Activated naive CD4-positive, alpha-beta T cell treated with anti-CD3 and anti-CD28 coated beads, Interleukin-2, amount 50 U/mL, for 24 hours (primary cell): ENCODE measurements around the gene AGER.
A peak's percentile ranks its signal among the peaks of the same experiment; 100 is the strongest.

ENCODE experiments used
- H3K27ac Mint-ChIP-seq: one replicate; pipeline ENCODE4 v1.8.0; 2021; ENCODE audit warnings: mild to moderate bottlenecking, mixed read lengths
- H3K27me3 Mint-ChIP-seq: one replicate; pipeline ENCODE4 v1.8.0; 2021; ENCODE audit warnings: mixed read lengths
- H3K36me3 Mint-ChIP-seq: one replicate; pipeline ENCODE4 v1.8.0; 2021; ENCODE audit warnings: mixed read lengths
- H3K4me1 Mint-ChIP-seq: one replicate; pipeline ENCODE4 v1.8.0; 2021; ENCODE audit warnings: mixed read lengths
- H3K4me3 Mint-ChIP-seq: one replicate; pipeline ENCODE4 v1.8.0; 2021; ENCODE audit warnings: mild to moderate bottlenecking, mixed read lengths
- H3K9me3 Mint-ChIP-seq: one replicate; pipeline ENCODE4 v1.8.0; 2021; ENCODE audit warnings: mixed read lengths

Gene AGER

GRCh38 chr6:32181915-32182529 is 2.0 kb downstream of the AGER start:
- Mint-ChIP-seq H3K4me1 (peaks cover 73% of the 10 kb centered on the region), H3K27me3 (no peaks in the 10 kb centered on the region), H3K27ac (peak overlapping the region; percentile 20), H3K4me3 (no peak overlapping the region), H3K36me3 (peaks cover 10% of the 10 kb centered on the region), H3K9me3 (no peaks in the 10 kb centered on the region)

- no peaks in the 10 kb centered on the region for H3K27me3 Mint-ChIP-seq
- peaks cover 73% of the 10 kb centered on the region for H3K4me1 Mint-ChIP-seq
- peak overlapping the region; percentile 48 for H3K27ac Mint-ChIP-seq
- no peaks in the 10 kb centered on the region for H3K9me3 Mint-ChIP-seq
- H3K36me3 Mint-ChIP-seq: peaks cover 7% of the 10 kb centered on the region
- H3K4me3 Mint-ChIP-seq: no peak overlapping the region
These were observed 2.8 kb downstream of the AGER start for GRCh38 chr6:32181148-32181702.

DNA sequence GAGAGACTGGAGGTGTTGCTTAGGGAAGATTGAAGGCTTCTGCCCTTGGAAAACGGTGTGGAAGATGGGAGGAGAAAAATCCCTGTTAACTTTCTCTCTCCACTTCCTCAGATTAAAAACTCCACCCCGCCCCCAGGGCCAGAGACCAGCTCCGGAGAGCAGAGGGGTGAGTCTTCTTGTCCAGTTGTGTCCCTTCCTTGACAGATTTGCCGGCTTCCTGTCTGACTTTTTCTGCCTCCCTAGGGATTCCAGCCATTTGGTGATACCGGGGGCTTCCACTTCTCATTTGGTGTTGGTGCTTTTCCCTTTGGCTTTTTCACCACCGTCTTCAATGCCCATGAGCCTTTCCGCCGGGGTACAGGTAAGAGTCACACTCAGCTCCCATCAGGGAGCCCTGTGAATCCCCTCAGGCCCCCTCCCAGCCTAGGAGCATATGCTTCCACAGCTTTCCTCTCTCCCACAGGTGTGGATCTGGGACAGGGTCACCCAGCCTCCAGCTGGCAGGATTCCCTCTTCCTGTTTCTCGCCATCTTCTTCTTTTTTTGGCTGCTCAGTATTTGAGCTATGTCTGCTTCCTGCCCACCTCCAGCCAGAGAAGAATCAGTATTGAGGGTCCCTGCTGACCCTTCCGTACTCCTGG is 4.2 kb downstream of the AGER start:
- Mint-ChIP-seq H3K9me3 (no peaks in the 10 kb centered on the region), H3K4me1 (peaks cover 71% of the 10 kb centered on the region), H3K27ac (peak overlapping the region; percentile 98), H3K27me3 (no peaks in the 10 kb centered on the region), H3K4me3 (peak overlapping the region; percentile 57), H3K36me3 (peaks cover 7% of the 10 kb centered on the region)

GRCh38 chr6:32178547-32179440 is 5.3 kb downstream of the AGER start:
- no peaks in the 10 kb centered on the region for H3K9me3 Mint-ChIP-seq
- peak overlapping the region; percentile 98 for H3K27ac Mint-ChIP-seq
- H3K4me1 Mint-ChIP-seq: peaks cover 75% of the 10 kb centered on the region
- H3K4me3 Mint-ChIP-seq: peak overlapping the region; percentile 93
- peaks cover 7% of the 10 kb centered on the region for H3K36me3 Mint-ChIP-seq
- H3K27me3 Mint-ChIP-seq: no peaks in the 10 kb centered on the region

GRCh38 chr6:32177788-32178546 is 6.1 kb downstream of the AGER start, which contains the start of gene RNF5:
Gene RNF5 (plus strand): TSS chr6:32178405. CDS start chr6:32178512, 107 bp downstream.
- Mint-ChIP-seq H3K27ac (peak within 1 kb of the TSS; percentile 98), H3K9me3 (no peaks in the 10 kb centered on the region), H3K4me1 (peaks cover 79% of the 10 kb centered on the region), H3K27me3 (no peaks in the 10 kb centered on the region), H3K4me3 (peak within 1 kb of the TSS; percentile 93), H3K36me3 (peaks cover 7% of the 10 kb centered on the region)

DNA sequence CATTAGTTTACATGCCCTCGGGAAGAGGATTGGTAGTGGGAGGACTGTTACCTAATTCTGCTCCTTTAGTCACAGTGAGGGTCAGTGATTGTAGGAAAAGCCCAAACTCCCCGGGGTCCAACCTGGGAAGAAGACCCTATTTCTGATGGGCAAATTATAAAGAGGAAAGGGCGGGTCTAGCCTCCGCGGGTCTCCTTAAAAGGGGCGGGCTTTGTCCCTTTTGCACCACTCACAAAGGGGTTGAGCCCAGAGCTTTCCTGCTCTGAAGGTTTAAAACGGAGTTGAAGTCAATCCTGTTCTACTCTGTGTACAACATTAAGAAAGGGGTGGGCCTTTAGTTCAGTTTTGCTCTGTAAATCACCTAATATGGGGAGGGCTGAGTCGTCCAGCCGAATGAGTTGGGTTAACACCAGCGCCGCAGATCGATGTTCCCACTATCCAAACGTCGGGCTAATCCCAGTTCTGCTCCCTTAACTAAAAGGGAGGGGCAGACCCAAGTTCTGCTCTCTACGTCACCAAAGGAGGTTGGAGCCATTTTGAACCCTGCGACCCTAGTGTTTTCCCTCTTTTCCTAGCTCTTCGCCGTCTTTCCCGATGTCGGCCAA is 6.8 kb downstream of the AGER start:
- H3K27ac Mint-ChIP-seq: peak overlapping the region; percentile 98
- H3K36me3 Mint-ChIP-seq: peaks cover 7% of the 10 kb centered on the region
- no peaks in the 10 kb centered on the region for H3K27me3 Mint-ChIP-seq

DNA sequence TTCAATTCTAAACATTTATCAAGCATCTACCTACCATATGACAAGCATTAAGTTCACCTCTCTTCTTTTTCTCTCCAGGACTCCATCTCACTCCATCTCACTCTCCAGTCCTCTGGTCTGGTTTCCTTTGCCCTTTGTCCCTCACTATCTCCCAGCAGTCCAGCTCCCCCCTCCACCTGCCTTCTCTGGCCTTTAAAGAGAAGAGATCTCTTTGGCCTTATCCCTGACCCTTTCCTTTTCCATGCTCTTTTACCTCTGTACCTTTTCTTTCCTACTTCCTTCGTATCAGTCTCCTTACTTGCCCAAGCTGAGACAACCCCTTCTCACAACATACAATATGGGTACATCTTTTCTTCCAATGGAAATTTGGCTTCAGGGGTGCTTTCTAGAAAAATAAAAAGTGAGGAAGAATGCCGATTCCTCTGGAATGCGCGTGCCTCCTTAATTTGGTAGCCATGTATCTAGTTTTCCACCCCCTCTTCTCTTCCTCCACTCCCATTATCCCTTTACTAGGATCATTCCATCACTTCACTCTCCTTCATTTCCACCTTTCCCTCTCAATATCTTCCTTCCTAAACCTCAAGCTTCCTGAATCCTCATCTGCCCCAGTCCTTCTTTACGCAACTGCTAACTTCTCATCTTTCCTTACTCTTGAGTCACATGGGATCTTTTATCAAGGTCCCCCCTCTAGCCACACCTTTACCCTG is 7.4 kb downstream of the AGER start:
- Mint-ChIP-seq H3K4me1 (peaks cover 79% of the 10 kb centered on the region), H3K4me3 (peak overlapping the region; percentile 93), H3K27me3 (no peaks in the 10 kb centered on the region)

More for the DNA sequence above, 6.8 kb downstream of the AGER start:
- Mint-ChIP-seq H3K4me1 (peaks cover 79% of the 10 kb centered on the region), H3K9me3 (no peaks in the 10 kb centered on the region), H3K4me3 (peak overlapping the region; percentile 93)

DNA sequence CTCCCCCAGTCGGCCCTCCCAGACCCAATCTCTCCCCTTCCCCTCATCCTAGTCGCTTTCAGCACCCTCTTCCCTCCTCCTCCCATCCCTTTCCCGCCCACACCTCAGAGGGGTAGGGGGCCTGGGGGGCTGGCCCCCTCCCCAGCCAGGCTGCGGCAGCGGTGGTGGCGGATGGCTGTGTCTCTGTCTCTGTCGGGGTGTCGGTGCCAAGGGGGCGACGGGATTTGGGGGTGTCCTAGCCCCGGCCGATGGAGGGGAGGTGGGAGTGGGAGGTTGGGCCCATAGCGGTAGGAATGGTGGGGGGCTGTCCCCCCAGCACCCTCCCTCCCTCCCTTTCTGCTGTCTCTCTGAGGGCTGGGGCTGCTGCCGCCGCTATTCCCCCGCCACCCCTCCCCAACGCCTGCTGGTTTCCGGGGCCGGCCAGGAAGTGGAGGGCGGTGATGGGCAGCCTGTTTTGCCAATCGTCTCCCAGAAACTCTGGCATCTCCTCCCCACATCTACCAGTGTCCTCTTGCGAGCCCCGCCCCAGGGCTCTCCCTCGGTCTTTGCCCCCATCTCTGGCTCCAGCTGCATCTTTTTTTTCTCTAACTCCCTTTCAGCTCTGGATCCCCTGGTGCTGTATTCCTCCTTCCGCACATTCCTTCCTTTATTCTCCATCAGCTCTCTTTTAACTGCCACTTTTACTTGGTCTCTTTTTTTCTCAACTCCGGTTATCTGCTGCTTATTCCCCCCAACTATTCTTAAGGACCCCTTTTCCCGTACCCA is 8.2 kb downstream of the AGER start, which contains the start of gene AGPAT1:
Gene AGPAT1, minus strand, starts transcription at position 374 of the 765 bp plus-strand sequence. CDS start 4,588 bp downstream, outside the sequence.
- H3K9me3 Mint-ChIP-seq: no peaks in the 10 kb centered on the region
- H3K27ac Mint-ChIP-seq: peak within 1 kb of the TSS; percentile 98
- H3K4me3 Mint-ChIP-seq: peak within 1 kb of the TSS; percentile 93
- H3K27me3 Mint-ChIP-seq: no peaks in the 10 kb centered on the region
- H3K36me3 Mint-ChIP-seq: peaks cover 7% of the 10 kb centered on the region
- peaks cover 79% of the 10 kb centered on the region for H3K4me1 Mint-ChIP-seq

More for the DNA sequence above, 7.4 kb downstream of the AGER start:
- H3K9me3 Mint-ChIP-seq: no peaks in the 10 kb centered on the region
- peaks cover 7% of the 10 kb centered on the region for H3K36me3 Mint-ChIP-seq
- H3K27ac Mint-ChIP-seq: peak overlapping the region; percentile 98

DNA sequence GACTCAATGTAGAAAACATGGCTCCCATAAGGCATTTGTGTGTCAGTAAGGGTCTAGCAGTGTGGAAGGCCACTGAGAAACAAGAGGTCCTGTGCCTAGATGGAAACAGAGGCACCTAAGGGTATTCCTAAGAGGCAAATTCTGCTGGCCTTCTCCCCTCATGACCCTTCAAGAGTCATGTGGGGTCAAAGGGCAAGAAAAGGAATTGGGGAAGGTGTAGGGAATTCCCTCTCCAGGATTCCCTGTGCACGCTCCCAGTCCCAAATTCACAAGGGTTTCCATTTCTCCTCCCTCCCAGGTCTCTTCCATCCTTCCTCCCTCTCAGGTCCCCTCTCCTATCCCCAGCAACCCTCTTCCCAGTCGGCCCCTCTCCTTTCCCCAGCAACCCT is 8.7 kb downstream of the AGER start:
- H3K27ac Mint-ChIP-seq: peak overlapping the region; percentile 85
- H3K4me1 Mint-ChIP-seq: peaks cover 73% of the 10 kb centered on the region
- no peaks in the 10 kb centered on the region for H3K27me3 Mint-ChIP-seq
- peak overlapping the region; percentile 93 for H3K4me3 Mint-ChIP-seq
- no peaks in the 10 kb centered on the region for H3K9me3 Mint-ChIP-seq
- peaks cover 3% of the 10 kb centered on the region for H3K36me3 Mint-ChIP-seq

GRCh38 chr6:32174416-32174815 is 9.6 kb downstream of the AGER start:
- Mint-ChIP-seq H3K27me3 (no peaks in the 10 kb centered on the region), H3K27ac (no peak overlapping the region), H3K9me3 (no peaks in the 10 kb centered on the region), H3K36me3 (peaks cover 7% of the 10 kb centered on the region), H3K4me3 (peak overlapping the region; percentile 65), H3K4me1 (peaks cover 64% of the 10 kb centered on the region)

DNA sequence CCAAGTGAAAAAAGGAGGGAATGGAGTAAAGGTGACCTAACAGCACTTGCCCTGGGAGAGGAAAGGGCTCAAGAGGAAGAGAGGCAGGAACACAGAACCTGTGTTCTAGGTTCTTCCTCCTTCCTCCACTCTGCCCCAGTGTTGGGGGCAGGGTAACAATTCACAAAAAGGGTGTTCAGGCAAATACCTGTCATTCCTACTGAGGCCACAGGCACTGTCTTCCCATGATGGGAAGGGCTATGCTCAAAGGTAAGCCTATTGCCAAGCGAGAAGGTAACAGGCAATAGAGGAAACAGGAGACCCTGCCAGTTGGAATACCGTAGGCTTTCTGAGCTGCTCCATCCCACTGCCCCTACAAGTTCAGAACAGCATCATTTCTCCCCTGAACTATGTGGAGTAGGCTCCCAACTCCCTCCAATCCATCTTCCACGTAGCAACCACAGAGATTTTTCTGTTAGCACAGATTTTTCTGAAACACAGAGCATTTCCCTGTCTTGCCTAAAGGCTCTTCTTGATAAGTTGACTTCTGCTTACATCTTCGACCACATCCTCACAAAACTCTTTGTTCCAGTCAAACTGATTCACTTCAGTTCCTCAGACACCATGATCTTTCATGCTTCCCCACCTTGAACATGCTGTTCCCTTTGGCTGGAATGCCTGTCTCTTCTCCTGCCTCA is 10.9 kb downstream of the AGER start:
- no peaks in the 10 kb centered on the region for H3K9me3 Mint-ChIP-seq

GRCh38 chr6:32171234-32171633 is 12.8 kb downstream of the AGER start:
- Mint-ChIP-seq H3K27ac (no peak overlapping the region), H3K9me3 (no peaks in the 10 kb centered on the region), H3K36me3 (peaks cover 16% of the 10 kb centered on the region), H3K4me3 (no peak overlapping the region), H3K27me3 (no peaks in the 10 kb centered on the region), H3K4me1 (peaks cover 36% of the 10 kb centered on the region)

More for the DNA sequence above, 10.9 kb downstream of the AGER start:
- H3K36me3 Mint-ChIP-seq: peaks cover 12% of the 10 kb centered on the region
- peak overlapping the region; percentile 39 for H3K4me3 Mint-ChIP-seq
- peaks cover 53% of the 10 kb centered on the region for H3K4me1 Mint-ChIP-seq
- H3K27ac Mint-ChIP-seq: peak overlapping the region; percentile 86
- H3K27me3 Mint-ChIP-seq: no peaks in the 10 kb centered on the region

GRCh38 chr6:32170294-32170693 is 13.8 kb downstream of the AGER start:
- Mint-ChIP-seq H3K4me1 (peaks cover 33% of the 10 kb centered on the region), H3K4me3 (no peak overlapping the region), H3K27ac (no peak overlapping the region)

More at GRCh38 chr6:32170294-32170693, 13.8 kb downstream of the AGER start:
- H3K9me3 Mint-ChIP-seq: no peaks in the 10 kb centered on the region
- no peaks in the 10 kb centered on the region for H3K27me3 Mint-ChIP-seq
- peaks cover 17% of the 10 kb centered on the region for H3K36me3 Mint-ChIP-seq
